ENCODE measurements around the gene FARS2.

GRCh38 chr6:5461365-5461764 lies 200.1 kb downstream of the FARS2 start:
- TF ChIP-seq POLR2AphosphoS5 (IDR thresholded peaks at IDR 0.05; ENCODE audit: low read depth, low read length) (no peak), POLR2A (IDR thresholded peaks at IDR 0.05; ENCODE audit: low read depth, low read length) (no peak), TAF1 (IDR thresholded peaks at IDR 0.05; ENCODE audit: borderline replicate concordance, low read depth, low read length) (no peak)
